ENCODE measurements around the gene GUK1. TPM values are rescaled to one million over a fixed set of nuclear protein-coding genes. Genes with fewer than 3 reads are reported as not detected.

GUK1 gene
- total RNA-seq, 6 experiments from 2014 or later: 215 to 313 (median 247) TPM

DNA sequence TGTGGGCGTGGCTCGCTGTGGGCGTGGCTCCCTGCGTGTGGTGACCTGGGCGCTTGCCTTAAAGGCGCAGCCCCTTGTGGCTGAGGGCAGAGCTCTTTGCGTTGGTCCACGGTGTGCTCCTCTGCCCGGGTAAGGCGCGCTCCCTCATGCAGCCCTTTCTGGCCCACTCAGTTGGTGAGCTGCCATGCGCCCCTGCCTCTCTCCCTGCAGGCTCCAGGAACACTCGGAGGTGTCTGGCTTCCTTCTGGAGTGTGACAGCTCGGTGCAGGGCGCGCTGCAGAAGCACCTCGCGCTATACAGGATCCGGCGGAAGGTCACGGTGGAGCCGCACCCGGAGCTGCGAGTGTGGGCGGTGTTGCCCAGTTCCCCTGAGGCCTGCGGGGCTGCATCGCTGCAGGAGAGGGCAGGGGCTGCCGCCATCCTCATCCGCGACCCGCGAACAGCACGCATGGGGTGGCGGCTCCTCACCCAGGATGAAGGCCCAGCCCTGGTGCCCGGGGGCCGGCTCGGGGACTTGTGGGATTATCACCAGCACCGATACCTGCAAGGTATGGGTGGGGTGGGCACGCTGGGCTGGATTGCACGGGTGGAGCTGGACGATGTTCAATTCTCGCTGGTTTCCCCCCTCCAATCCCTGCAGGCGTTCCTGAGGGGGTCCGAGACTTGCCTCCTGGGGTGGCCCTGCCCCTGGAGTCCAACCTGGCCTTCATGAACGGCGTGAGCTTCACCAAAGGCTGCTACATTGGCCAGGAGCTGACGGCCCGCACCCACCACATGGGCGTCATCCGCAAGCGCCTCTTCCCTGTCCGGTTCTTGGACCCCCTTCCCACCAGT lies 34.6 kb downstream of the GUK1 start:
- Mint-ChIP-seq H3K9me3 (no peaks in the 10 kb centered on the region), H3K27ac (no peak overlapping the region), H3K4me1 (ENCODE audit: low read depth) (no peaks in the 10 kb centered on the region), H3K27me3 (ENCODE audit: insufficient read depth) (no peaks in the 10 kb centered on the region; the same call in 1 of the 2 replicates), H3K36me3 (ENCODE audit: low read depth) (no peaks in the 10 kb centered on the region), H3K4me3 (no peak overlapping the region)
- TF ChIP-seq, protein P1, sequence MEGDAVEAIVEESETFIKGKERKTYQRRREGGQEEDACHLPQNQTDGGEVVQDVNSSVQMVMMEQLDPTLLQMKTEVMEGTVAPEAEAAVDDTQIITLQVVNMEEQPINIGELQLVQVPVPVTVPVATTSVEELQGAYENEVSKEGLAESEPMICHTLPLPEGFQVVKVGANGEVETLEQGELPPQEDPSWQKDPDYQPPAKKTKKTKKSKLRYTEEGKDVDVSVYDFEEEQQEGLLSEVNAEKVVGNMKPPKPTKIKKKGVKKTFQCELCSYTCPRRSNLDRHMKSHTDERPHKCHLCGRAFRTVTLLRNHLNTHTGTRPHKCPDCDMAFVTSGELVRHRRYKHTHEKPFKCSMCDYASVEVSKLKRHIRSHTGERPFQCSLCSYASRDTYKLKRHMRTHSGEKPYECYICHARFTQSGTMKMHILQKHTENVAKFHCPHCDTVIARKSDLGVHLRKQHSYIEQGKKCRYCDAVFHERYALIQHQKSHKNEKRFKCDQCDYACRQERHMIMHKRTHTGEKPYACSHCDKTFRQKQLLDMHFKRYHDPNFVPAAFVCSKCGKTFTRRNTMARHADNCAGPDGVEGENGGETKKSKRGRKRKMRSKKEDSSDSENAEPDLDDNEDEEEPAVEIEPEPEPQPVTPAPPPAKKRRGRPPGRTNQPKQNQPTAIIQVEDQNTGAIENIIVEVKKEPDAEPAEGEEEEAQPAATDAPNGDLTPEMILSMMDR (IDR thresholded peaks at IDR 0.05): no peak
- DNase-seq: no peak

DNA sequence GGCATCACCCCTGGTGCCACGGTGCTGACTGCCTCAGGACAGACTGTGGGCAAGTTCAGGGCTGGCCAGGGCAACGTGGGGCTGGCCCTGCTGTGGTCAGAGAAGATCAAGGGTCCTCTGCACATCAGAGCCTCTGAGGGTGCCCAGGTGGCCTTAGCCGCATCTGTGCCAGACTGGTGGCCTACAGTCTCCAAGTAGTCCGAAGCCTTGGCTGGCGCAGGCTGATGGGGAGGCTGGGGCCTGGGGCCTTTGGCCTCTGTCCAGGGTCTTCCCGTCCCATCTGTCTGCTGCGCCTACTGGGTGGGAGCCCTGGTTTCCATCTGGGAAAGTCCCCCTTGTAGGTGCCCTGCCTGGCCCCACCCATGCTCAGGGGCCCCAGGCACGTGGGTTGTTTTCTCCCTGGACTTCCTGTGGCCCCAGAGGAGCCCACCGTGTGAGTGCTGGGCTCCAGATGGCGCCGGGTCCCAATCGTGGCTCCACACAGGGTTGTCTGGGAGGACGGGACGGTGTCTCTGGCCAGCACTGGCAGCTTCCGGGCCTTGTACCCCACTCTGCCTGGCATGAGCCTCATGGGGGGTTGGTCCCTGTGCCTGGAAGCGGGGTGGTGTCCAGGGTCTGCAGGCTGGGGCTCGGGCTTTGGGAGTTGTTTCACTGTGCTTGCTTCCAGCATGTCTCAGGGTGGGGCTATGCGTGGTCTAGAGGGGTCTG lies 35.4 kb downstream of the GUK1 start:
- DNase-seq: no peak
- H3K36me3 Mint-ChIP-seq (ENCODE audit: low read depth): no peaks in the 10 kb centered on the region
- TF ChIP-seq, protein P1 (IDR thresholded peaks at IDR 0.05): no peak
- H3K9me3 Mint-ChIP-seq: no peaks in the 10 kb centered on the region
- no peaks in the 10 kb centered on the region; the same call in 1 of the 2 replicates for H3K27me3 Mint-ChIP-seq (ENCODE audit: insufficient read depth)
- H3K27ac Mint-ChIP-seq: no peak overlapping the region
- no peak overlapping the region for H3K4me3 Mint-ChIP-seq
- H3K4me1 Mint-ChIP-seq (ENCODE audit: low read depth): no peaks in the 10 kb centered on the region

DNA sequence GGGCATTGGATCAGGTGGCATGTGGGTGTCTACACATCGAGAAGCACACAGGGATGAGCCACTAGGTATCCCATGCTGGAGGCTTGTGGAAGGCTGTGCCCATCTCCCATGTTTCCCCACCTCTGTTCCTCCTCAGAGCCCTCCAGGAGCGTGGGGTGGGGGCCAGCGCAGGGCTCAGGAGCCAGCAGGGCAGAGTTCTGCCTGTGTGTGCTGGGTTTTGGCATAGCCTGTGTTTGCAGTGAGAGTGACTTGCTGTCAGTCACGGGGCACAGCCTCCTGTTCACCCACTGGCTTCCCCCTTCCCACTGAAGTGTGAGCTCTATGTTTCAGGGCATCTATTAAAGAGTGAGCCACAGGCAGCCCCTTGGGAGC lies 35.9 kb downstream of the GUK1 start:
- Mint-ChIP-seq H3K4me3 (no peak overlapping the region), H3K4me1 (ENCODE audit: low read depth) (no peaks in the 10 kb centered on the region), H3K27me3 (ENCODE audit: insufficient read depth) (no peaks in the 10 kb centered on the region; the same call in 1 of the 2 replicates), H3K36me3 (ENCODE audit: low read depth) (no peaks in the 10 kb centered on the region), H3K9me3 (no peaks in the 10 kb centered on the region), H3K27ac (no peak overlapping the region)
- DNase-seq: no peak
- TF ChIP-seq, protein P1 (IDR thresholded peaks at IDR 0.05): no peak

DNA sequence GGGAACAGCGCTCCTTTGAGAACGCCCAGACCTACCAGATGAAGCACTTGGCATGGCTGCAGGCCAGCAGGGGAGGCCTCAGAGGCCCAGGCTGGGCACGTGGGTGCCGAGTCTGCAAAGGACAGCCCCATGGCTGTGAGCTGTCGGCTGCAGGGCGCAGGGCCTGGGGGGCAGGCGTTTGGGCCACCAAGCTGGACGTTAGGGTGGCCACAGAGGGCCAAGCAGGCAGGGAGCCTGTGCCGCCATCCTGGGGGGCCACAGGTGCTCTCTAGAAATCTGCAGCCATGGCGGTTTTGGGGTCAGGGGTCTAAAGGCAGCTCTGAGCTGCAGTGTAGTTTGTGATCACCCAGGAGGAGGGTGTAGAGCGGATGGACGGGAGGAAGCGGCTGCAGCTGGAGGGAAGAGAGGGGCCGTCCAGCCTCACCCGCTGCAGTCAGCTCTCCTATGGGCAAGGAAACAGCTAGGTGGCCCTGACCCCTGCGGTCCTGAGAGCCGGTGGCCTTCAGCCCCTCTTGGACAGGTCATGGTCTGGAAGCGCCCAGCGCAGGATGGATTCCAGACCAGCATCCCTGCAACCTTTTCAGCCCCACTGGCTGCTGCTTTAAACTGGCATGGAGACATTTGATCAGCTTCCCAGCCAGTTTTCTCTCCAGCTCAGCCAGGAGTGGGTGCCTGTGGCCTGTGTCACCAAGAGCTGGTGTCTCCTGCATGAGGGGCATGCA lies 36.5 kb downstream of the GUK1 start:
- DNase-seq: no peak
- TF ChIP-seq, protein P1 (IDR thresholded peaks at IDR 0.05): no peak
- Mint-ChIP-seq H3K36me3 (ENCODE audit: low read depth) (no peaks in the 10 kb centered on the region; the same call in 1 of the 2 replicates), H3K9me3 (no peaks in the 10 kb centered on the region), H3K27ac (no peak overlapping the region), H3K4me1 (ENCODE audit: low read depth) (no peaks in the 10 kb centered on the region), H3K27me3 (ENCODE audit: insufficient read depth) (peaks cover 2% of the 10 kb centered on the region; the same call in 1 of the 2 replicates), H3K4me3 (no peak overlapping the region)

DNA sequence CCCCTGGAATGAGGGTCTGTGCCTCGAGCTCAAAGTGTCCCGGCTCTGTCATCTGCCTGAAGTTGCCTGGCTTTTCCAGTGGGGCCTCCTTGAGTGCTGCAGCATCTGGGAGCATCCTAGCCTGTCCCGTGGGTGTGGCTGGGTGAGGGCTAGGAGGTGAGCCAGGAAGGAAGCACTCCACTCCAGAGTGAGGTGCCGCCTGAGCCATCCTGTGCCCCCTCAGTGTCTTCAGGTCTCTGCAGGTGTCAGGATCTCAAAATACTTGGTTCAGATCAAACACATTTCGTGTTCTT lies 37.0 kb downstream of the GUK1 start:
- H3K27ac Mint-ChIP-seq: no peak overlapping the region
- no peaks in the 10 kb centered on the region for H3K4me1 Mint-ChIP-seq (ENCODE audit: low read depth)
- no peaks in the 10 kb centered on the region for H3K9me3 Mint-ChIP-seq
- H3K36me3 Mint-ChIP-seq (ENCODE audit: low read depth): no peaks in the 10 kb centered on the region; the same call in 1 of the 2 replicates
- H3K4me3 Mint-ChIP-seq: no peak overlapping the region
- DNase-seq: no peak
- peaks cover 2% of the 10 kb centered on the region; the same call in 1 of the 2 replicates for H3K27me3 Mint-ChIP-seq (ENCODE audit: insufficient read depth)
- TF ChIP-seq, protein P1 (IDR thresholded peaks at IDR 0.05): no peak

Measured in HFFc6 (cell line).